Fibroblast of skin of abdomen (primary cell): ENCODE measurements around the gene BANP.
A peak's percentile ranks its signal among the peaks of the same experiment; 100 is the strongest.
"Not testable (repeated sequence)": the region's sequence is repeated elsewhere in the genome, so short reads cannot be mapped to it uniquely, and the experiment has no call there.

Source experiments
- DNase-seq: peaks from one replicate; pipeline ENCODE4 v3.0.0-alpha.2; 2013

The BANP gene

GRCh38 chr16:87966685-87967185 lies 15.5 kb downstream of the BANP start:
- DNase-seq: no peak

GRCh38 chr16:87968541-87968940 lies 17.3 kb downstream of the BANP start:
- DNase-seq: peak; percentile 74

GRCh38 chr16:87970186-87970585 lies 19.0 kb downstream of the BANP start:
- peak; percentile 70 for DNase-seq

- DNase-seq: no peak
Observed at GRCh38 chr16:87971933-87972332, 20.7 kb downstream of the BANP start.

GRCh38 chr16:87973717-87974116 lies 22.5 kb downstream of the BANP start:
- DNase-seq: no peak

- no peak for DNase-seq
Observed at GRCh38 chr16:87974178-87974577, 22.9 kb downstream of the BANP start.

GRCh38 chr16:87976665-87977064 lies 25.4 kb downstream of the BANP start:
- peak; percentile 66 for DNase-seq

GRCh38 chr16:87978127-87978526 lies 26.9 kb downstream of the BANP start:
- no peak for DNase-seq

- DNase-seq: no peak
Observed at GRCh38 chr16:87979352-87979751, 28.1 kb downstream of the BANP start.

GRCh38 chr16:87979911-87980630 lies 28.8 kb downstream of the BANP start:
- not testable (repeated sequence) for DNase-seq

GRCh38 chr16:87981376-87981775 lies 30.1 kb downstream of the BANP start:
- not testable (repeated sequence) for DNase-seq

GRCh38 chr16:87982581-87983041 lies 31.4 kb downstream of the BANP start:
- no peak for DNase-seq

- not testable (repeated sequence) for DNase-seq
Observed at GRCh38 chr16:87983072-87983736, 32.0 kb downstream of the BANP start.

- DNase-seq: peak; percentile 55
Observed at GRCh38 chr16:87983737-87984097, 32.5 kb downstream of the BANP start.

GRCh38 chr16:87984180-87984579 lies 32.9 kb downstream of the BANP start:
- not testable (repeated sequence) for DNase-seq

GRCh38 chr16:87984632-87985267 lies 33.5 kb downstream of the BANP start:
- no peak for DNase-seq

GRCh38 chr16:87985493-87985892 lies 34.3 kb downstream of the BANP start:
- not testable (repeated sequence) for DNase-seq

GRCh38 chr16:87986361-87986849 lies 35.2 kb downstream of the BANP start:
- peak; percentile 86 for DNase-seq

- DNase-seq: not testable (repeated sequence)
Observed at GRCh38 chr16:87988596-87988995, 37.4 kb downstream of the BANP start.

- not testable (repeated sequence) for DNase-seq
Observed at GRCh38 chr16:87990254-87990653, 39.0 kb downstream of the BANP start.

GRCh38 chr16:87992142-87992541 lies 40.9 kb downstream of the BANP start:
- DNase-seq: not testable (repeated sequence)

- no peak for DNase-seq
Observed at GRCh38 chr16:87993901-87994300, 42.7 kb downstream of the BANP start.

GRCh38 chr16:87995644-87996043 lies 44.4 kb downstream of the BANP start:
- no peak for DNase-seq
